OCI-LY3 (cell line): ENCODE results near the gene MAFG.

Source experiments
- H2AFZ ChIP-seq: fragments of 200-600, 300-600 bp; shearing (Covaris generic); 2 replicates; pipeline ENCODE4 v1.6.0; 2014; ENCODE audit warnings: antibody characterized with exemption, low read depth, low read length
- H3K27ac ChIP-seq: fragments of 200-600, 300-600 bp; sonication (generic); 2 replicates; pipeline ENCODE4 v1.5.1; 2014; ENCODE audit warnings: mild to moderate bottlenecking, low read length, moderate library complexity, mixed read lengths
- H3K27me3 ChIP-seq: fragments of 200-600, 300-600 bp; sonication (generic); 2 replicates; pipeline ENCODE4 v1.6.1; 2014; ENCODE audit warnings: low read depth, low read length, mixed read lengths
- H3K36me3 ChIP-seq: fragments of 200-600, 300-600 bp; sonication (generic); replicated peaks from 2 replicates; pipeline ENCODE3; 2014; ENCODE audit warnings: low read depth, low read length, mixed read lengths
- H3K4me1 ChIP-seq: fragments of 300-600, 200-600 bp; sonication (generic); 2 replicates; pipeline ENCODE4 v1.6.1; 2014; ENCODE audit warnings: low read length, mixed read lengths
- H3K4me2 ChIP-seq: fragments of 200-600, 300-600 bp; sonication (generic); 2 replicates; pipeline ENCODE4 v1.6.1; 2014; ENCODE audit warnings: low read length, mixed read lengths
- H3K4me3 ChIP-seq: fragments of 300-600, 200-600 bp; sonication (generic); 2 replicates; pipeline ENCODE4 v1.5.1; 2014; ENCODE audit warnings: antibody characterized with exemption, mild to moderate bottlenecking, low read length, moderate library complexity
- H3K79me2 ChIP-seq: fragments of 300-600, 200-600 bp; shearing (Covaris generic); 2 replicates; pipeline ENCODE4 v1.6.1; 2014; ENCODE audit warnings: mild to moderate bottlenecking, low read length, mixed read lengths
- H3K9ac ChIP-seq: fragments of 300-600, 200-600 bp; shearing (Covaris generic); 2 replicates; pipeline ENCODE4 v1.6.0; 2014; ENCODE audit warnings: mild to moderate bottlenecking, low read length, moderate library complexity
- H3K9me3 ChIP-seq: fragments of 200-600, 300-600 bp; shearing (Covaris generic); 2 replicates; pipeline ENCODE4 v1.6.1; 2014; ENCODE audit warnings: low read length, mixed read lengths; ENCODE audit not compliant: insufficient read depth
- H4K20me1 ChIP-seq: fragments of 200-600, 300-600 bp; sonication (generic); 2 replicates; pipeline ENCODE4 v1.6.1; 2016; ENCODE audit warnings: low read length, mixed read lengths; ENCODE audit not compliant: insufficient read depth
- CTCF ChIP-seq: fragments of 200-600, 300-600 bp; sonication (generic); IDR thresholded peaks from 2 replicates; pipeline ENCODE4 v1.5.1; 2014; ENCODE audit warnings: antibody characterized with exemption, low read length, low read depth
- EZH2phosphoT487 ChIP-seq: fragments of 200-600 bp; shearing (Covaris generic); IDR thresholded peaks from 2 replicates; pipeline ENCODE4 v1.6.1; 2018; ENCODE audit warnings: antibody characterized with exemption, mixed run types, low read depth

The MAFG gene

GRCh38 chr17:81939218-81939617, 11.7 kb upstream of the MAFG start:
- Histone ChIP-seq H3K27ac (no peak overlapping the region), H3K4me2 (no peak overlapping the region), H3K79me2 (peaks cover 6% of the 10 kb centered on the region; the same call in 1 of the 2 replicates), H4K20me1 (no peaks in the 10 kb centered on the region), H3K4me1 (peaks cover 13% of the 10 kb centered on the region), H3K9ac (no peak overlapping the region), H3K27me3 (peaks cover 7% of the 10 kb centered on the region; the same call in 1 of the 2 replicates), H3K36me3 (no peaks in the 10 kb centered on the region), H2AFZ (no peak overlapping the region), H3K9me3 (no peaks in the 10 kb centered on the region), H3K4me3 (no peak overlapping the region)
- TF ChIP-seq EZH2phosphoT487: no peak
- TF ChIP-seq CTCF: no peak

- no peak overlapping the region for H2AFZ ChIP-seq
- H3K4me3 ChIP-seq: no peak overlapping the region
- no peak overlapping the region for H3K27ac ChIP-seq
- H3K9me3 ChIP-seq: no peaks in the 10 kb centered on the region
- no peak for TF ChIP-seq CTCF
- H3K27me3 ChIP-seq: no peaks in the 10 kb centered on the region
- H4K20me1 ChIP-seq: no peaks in the 10 kb centered on the region
- H3K4me1 ChIP-seq: no peaks in the 10 kb centered on the region
- H3K36me3 ChIP-seq: no peaks in the 10 kb centered on the region
- H3K9ac ChIP-seq: no peak overlapping the region
- peaks cover 6% of the 10 kb centered on the region; the same call in 1 of the 2 replicates for H3K79me2 ChIP-seq
- H3K4me2 ChIP-seq: 0 out of 2 replicates have a peak overlapping the region, but pooled peaks have one; percentile 7
These were observed 8.2 kb upstream of the MAFG start for GRCh38 chr17:81935709-81936084.

GRCh38 chr17:81934850-81935708, 7.5 kb upstream of the MAFG start:
- Histone ChIP-seq H3K4me2 (no peak overlapping the region), H3K9ac (no peak overlapping the region)

More at GRCh38 chr17:81934850-81935708, 7.5 kb upstream of the MAFG start:
- Histone ChIP-seq H3K27ac (no peak overlapping the region), H3K27me3 (no peaks in the 10 kb centered on the region), H3K9me3 (no peaks in the 10 kb centered on the region), H3K79me2 (peaks cover 6% of the 10 kb centered on the region; the same call in 1 of the 2 replicates), H3K4me3 (no peak overlapping the region), H3K4me1 (no peaks in the 10 kb centered on the region), H4K20me1 (no peaks in the 10 kb centered on the region), H2AFZ (no peak overlapping the region), H3K36me3 (no peaks in the 10 kb centered on the region)
- no peak for TF ChIP-seq CTCF
- no peak for TF ChIP-seq EZH2phosphoT487
